B cell (primary cell): Measurements from ENCODE around the gene TRIM24.

Experiments
- EZH2 ChIP-seq: IDR thresholded peaks from 2 replicates; pipeline ENCODE4 v1.6.1; 2012; ENCODE audit warnings: borderline replicate concordance, low read depth, mild to moderate bottlenecking, moderate library complexity, low read length; ENCODE audit not compliant: insufficient read depth, poor library complexity, severe bottlenecking
- TF ChIP-seq, protein P1 (sequence below): fragments of 200-600 bp; IDR thresholded peaks from one replicate; pipeline ENCODE4 v1.8.0; 2022; ENCODE audit warnings: antibody characterized with exemption, mild to moderate bottlenecking

DNA sequence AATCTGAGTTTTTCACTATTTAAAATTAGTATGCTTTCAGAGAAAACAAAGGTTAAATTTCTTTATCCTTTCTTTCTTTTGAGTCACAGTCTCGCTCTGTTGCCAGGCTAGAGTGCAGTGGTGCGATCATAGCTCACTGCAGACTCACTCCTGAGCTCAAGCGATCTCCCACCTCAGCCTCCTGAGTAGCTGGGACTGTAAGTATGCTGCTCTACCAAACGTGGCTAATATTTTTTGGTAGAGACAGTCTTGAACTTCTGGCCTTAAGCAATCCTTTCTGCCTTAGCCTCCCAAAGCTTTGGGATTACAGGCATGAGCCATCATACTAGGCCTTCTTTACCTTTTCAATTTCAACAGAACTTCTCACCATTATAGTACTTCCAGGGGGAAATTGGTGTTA, 113.7 kb downstream of the TRIM24 start:
- TF ChIP-seq EZH2, result no peak
- TF ChIP-seq, protein P1, sequence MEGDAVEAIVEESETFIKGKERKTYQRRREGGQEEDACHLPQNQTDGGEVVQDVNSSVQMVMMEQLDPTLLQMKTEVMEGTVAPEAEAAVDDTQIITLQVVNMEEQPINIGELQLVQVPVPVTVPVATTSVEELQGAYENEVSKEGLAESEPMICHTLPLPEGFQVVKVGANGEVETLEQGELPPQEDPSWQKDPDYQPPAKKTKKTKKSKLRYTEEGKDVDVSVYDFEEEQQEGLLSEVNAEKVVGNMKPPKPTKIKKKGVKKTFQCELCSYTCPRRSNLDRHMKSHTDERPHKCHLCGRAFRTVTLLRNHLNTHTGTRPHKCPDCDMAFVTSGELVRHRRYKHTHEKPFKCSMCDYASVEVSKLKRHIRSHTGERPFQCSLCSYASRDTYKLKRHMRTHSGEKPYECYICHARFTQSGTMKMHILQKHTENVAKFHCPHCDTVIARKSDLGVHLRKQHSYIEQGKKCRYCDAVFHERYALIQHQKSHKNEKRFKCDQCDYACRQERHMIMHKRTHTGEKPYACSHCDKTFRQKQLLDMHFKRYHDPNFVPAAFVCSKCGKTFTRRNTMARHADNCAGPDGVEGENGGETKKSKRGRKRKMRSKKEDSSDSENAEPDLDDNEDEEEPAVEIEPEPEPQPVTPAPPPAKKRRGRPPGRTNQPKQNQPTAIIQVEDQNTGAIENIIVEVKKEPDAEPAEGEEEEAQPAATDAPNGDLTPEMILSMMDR, result no peak
